ENCODE measurements around the gene TTC9B.

GRCh38 chr19:40239415-40240226, 21.4 kb upstream of the TTC9B start:
- TF ChIP-seq CTCF (IDR thresholded peaks at IDR 0.05) (no peak), EZH2 (IDR thresholded peaks at IDR 0.05) (no peak), EZH2phosphoT487 (IDR thresholded peaks at IDR 0.05) (no peak)

Measured in neural progenitor cell (in vitro differentiated cells).